HuH-7 (cell line): Measurements from ENCODE around the gene SUSD2.

Source experiments
- DNase-seq: peaks from one replicate; pipeline ENCODE4 v3.0.0; 2011; ENCODE audit warnings: low spot score

SUSD2 gene

GRCh38 chr22:24149198-24149590, 32.1 kb upstream of the SUSD2 start:
- no peak for DNase-seq

GRCh38 chr22:24153353-24153752, 27.9 kb upstream of the SUSD2 start:
- no peak for DNase-seq

DNA sequence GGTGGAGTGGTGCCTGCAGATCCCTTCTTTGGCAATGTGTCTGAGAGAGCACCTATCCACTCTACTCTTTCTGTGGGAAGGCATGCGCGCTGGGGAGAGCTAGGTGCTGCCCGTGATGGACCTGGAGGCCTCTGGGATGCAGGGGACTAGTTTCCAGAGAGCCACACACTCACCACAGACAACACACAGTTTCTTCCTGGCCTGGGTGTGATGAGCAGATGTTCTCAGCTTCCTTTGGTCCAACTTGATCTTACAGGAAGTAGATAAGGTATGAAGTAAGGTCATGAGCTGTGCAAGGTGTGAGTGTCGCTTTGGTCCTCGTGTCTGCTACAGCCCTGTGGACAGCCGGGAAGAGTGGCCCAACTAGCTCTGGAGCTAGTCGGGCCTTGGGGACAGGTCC, 27.3 kb upstream of the SUSD2 start:
- DNase-seq = no peak

DNA sequence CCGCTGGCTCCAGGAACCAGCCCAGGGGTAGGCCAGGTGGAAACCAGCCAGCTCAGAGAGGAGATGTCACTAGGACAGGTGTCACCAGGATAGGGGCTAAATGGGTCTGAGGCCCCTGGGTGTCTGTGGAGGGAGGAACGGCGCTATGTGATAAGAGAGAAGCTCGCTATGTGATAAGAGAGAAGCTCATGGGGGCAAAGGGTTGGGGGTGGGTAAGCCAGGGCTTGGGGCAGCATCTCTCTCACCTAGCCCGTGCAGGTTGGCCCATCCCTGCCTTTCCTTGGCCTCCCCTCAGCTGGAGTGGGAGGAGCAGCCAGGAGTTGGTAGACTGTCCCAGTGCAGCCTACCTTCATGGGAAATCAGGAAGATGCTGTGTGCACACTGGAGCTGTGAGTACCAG, 26.5 kb upstream of the SUSD2 start:
- DNase-seq = no peak

GRCh38 chr22:24155627-24156140, 25.6 kb upstream of the SUSD2 start:
- peak; percentile 65 for DNase-seq

GRCh38 chr22:24156141-24156912, 25.0 kb upstream of the SUSD2 start:
- DNase-seq = peak; percentile 59

DNA sequence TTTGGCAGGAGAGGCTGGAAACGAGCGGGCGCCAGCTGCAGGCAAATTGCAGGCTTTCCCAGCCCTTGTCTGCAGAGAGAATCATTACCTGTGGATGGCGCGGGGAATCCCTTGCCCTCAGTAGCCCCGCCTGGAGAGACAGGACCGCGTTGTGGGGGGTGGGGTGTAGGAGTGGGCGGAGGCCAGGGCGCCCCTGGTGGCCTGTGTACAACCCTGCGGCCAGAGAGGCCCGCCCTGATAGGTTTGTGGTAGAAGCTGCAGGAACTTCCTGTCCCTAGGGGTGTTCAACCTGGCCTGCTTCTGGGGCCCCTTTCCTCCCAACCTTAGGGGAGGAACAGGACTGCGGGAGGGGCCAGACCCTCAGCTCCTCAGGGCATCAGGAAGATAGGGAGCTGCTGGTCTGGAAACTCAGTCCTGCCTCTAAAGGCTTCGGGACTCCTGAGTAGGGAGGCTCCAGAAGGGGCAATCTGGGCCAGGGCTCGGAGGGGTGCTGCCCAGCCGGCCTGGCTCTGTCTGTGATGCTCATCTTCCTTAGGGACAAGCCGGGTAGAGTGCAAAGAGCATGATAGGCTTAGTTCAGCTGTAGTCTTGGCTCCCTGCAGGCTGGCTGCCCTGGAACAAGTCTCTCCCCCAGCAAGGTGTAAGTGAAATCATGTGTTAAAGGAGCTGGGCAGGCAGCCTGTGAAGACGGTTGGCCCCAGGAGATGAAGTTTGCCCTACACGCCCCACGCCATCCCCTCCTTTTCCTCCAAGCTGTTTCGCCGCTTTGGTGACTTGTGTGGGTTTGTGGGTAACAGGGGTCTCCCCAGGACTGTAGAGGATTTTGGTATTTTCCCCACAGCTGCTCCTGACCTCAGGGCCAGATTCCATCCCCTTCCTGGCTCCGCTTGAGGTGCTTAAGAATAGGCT, 24.1 kb upstream of the SUSD2 start:
- peak; percentile 98 for DNase-seq

GRCh38 chr22:24157822-24158135, 23.5 kb upstream of the SUSD2 start:
- DNase-seq = no peak

DNA sequence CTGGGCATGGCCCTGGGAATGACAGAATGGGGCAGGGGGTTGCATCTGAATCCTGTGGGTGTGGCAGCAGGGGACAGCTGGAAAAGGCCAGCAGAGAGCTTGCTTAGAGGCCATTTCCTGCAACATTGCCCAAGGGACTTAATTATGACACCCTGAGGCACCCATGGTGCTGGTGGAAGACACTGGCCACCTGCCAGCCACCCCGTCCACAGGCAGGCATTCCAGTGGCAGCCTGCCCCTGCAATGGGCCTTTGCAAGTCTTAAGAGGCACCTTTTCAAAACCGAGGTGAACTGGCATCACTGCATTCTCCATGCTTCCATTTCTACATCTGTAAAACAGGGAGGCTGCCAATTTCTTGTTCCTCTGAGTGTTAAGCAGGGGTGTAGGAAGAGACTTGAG, 21.6 kb upstream of the SUSD2 start:
- DNase-seq = no peak

GRCh38 chr22:24160546-24160945, 20.7 kb upstream of the SUSD2 start:
- no peak for DNase-seq

DNA sequence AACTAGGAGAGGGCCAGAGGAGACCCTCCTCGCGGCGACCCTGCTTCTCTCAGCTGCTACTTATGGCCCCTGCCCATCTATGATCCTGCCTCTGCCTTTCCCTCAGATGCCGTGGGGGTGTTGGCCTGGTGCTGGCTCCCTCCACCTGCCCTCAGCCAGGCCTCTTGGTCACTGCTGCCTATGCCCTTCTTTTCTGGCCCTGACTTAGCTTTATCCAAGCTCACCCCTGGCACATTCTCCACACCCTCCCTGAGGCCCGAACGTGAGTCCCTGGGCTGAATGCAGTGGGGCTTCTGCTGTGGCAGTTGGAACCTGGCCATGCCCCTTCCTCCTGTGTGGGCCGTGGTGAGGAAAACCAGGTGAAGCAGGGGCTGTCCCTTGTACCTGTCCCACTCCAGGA, 19.8 kb upstream of the SUSD2 start:
- no peak for DNase-seq

- no peak for DNase-seq
Observed at GRCh38 chr22:24161909-24162308, 19.4 kb upstream of the SUSD2 start.

GRCh38 chr22:24162436-24162835, 18.9 kb upstream of the SUSD2 start:
- DNase-seq = no peak

- no peak for DNase-seq
Observed at GRCh38 chr22:24164243-24164642, 17.0 kb upstream of the SUSD2 start.

GRCh38 chr22:24164940-24165339, 16.3 kb upstream of the SUSD2 start:
- DNase-seq = no peak

GRCh38 chr22:24165673-24166072, 15.6 kb upstream of the SUSD2 start:
- no peak for DNase-seq

DNA sequence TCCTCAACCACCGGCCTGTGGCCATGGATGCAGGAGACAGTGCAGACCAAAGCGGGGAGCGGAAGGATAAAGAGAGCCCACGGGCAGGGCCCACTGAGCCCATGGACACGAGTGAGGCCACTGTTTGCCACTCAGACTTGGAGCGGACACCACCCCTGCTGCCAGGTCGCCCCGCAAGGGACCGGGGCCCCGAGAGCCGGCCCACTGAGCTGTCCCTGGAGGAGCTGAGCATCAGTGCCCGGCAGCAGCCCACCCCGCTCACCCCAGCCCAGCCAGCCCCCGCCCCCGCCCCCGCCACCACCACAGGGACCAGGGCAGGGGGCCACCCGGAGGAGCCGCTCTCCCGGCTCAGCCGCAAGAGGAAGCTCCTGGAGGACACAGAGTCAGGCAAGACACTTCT, 14.5 kb upstream of the SUSD2 start:
- DNase-seq = no peak

DNA sequence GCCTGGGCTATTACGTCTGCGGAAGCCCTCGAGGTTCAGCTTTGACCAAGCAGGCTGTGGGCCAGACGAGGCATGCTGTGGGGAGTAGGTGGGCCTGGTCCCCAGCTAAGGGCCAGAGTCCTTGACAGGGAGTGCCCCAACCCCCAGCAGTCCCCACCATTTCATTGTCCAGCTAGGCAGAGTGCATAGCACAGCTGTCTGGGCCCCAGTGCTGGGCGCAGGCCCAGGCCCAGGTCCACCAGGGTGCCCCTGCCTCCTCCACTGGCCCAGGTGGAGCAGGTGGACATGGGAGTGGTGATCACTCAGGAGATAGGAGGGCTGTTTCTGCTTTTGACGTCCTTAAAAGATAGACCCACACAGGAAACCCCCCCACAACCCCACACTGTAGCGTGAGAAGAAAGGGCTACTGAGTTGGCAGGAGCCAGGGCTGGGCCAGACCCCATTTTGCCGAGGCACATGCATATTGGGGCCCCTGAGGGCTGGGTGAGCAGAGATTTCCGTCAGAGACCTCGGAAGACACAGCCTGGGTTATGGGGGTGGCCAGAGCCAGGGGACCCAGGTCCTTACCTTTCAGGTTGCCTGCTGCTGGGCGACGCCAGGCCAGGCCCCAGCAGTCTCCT, 11.7 kb upstream of the SUSD2 start:
- no peak for DNase-seq

DNA sequence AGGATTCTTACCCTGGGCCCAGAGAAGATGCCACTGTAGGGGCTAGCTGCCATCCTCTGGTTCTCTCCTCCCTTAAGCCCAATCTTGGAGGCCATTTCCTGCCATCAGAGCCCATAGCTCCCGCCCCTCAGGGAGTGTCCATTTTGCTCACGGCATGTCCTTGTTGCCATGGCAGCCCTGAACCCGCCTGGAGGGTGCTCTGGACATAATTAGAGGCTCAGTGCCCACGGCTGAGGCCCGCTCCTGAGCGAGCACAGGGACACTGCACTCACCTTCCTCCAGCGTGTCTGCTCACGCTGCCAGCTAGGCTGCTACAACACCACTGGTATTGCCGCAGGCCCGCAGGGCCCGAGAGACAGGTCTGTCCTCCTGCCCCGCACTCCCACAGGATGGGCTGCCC, 11.1 kb upstream of the SUSD2 start:
- DNase-seq = no peak

GRCh38 chr22:24170632-24171031, 10.7 kb upstream of the SUSD2 start:
- no peak for DNase-seq

DNA sequence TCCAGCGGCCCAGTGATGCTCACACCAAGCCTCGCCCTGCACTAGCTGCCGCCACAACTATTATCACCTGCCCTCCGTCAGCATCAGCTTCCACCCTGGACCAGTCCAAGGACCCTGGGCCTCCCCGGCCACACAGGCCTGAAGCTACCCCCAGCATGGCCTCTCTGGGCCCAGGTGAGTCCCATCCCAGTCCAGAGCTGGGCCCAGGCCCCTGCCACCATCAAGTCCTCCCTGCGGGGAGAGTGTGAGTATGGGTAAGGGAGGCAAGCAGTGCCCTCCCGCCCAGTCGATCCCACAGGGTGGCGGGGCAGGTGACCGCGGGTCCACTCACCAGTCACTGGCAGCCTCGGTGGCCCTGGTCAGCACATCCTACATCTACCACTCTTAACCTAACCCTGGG, 9.5 kb upstream of the SUSD2 start:
- no peak for DNase-seq

- peak; percentile 97 for DNase-seq
Observed at GRCh38 chr22:24175160-24175808, 6.0 kb upstream of the SUSD2 start.
